T-cell (primary cell): Measurements from ENCODE around the gene SPAG5. TPM values are rescaled to one million over a fixed set of nuclear protein-coding genes. Genes with fewer than 3 reads are reported as not detected.

Source experiments
- ATAC-seq, 4 experiments: fragments of 200-7000 bp in 3 of 4; fragments of 150-1000 bp in 1 of 4; cut with Tn5 transposase; replicated peaks in 1 of 4; 1 replicate in 3 of 4; 2 replicates in 1 of 4; pipeline ENCODE4 v1.10.0; 2021; ENCODE audit warnings: moderate library complexity in 3 of 4, mild to moderate bottlenecking in 2 of 4, moderate number of reproducible peaks in 1 of 4
- CTCF ChIA-PET, 2 donors: fragments of 300-600 bp; sonication (Branson Sonifier 250); formaldehyde crosslinking; loops; one replicate each; lab custom pipeline; 2022; ENCODE audit warnings: antibody characterized with exemption in 2 of 2; lab: Charles Lee
- POLR2A ChIA-PET, 2 donors: fragments of 300-600 bp; sonication (Branson Sonifier 250); formaldehyde crosslinking; loops; one replicate each; lab custom pipeline; 2022; ENCODE audit warnings: antibody characterized with exemption in 2 of 2; lab: Charles Lee
- DNase-seq, 35 experiments: peaks; one replicate each; pipeline versions ENCODE4 v3.0.0 to v3.0.0-alpha.2; 2013 to 2023
- H3K27ac ChIP-seq: one replicate; pipeline ENCODE4 v1.5.1; 2013; ENCODE audit warnings: low read length
- H3K27me3 ChIP-seq, 2 experiments: replicated peaks in 1 of 2; 1 replicate in 1 of 2; 2 replicates in 1 of 2; pipeline versions ENCODE4 v1.6.1 to v1.7.0; 2013; ENCODE audit warnings: low read length in 1 of 2, mixed read lengths in 1 of 2; ENCODE audit not compliant: control insufficient read depth in 2 of 2, insufficient read depth in 2 of 2; ENCODE audit errors: extremely low read depth in 1 of 2
- H3K36me3 ChIP-seq, 2 donors: 1 replicate in 1 of 2; 2 replicates in 1 of 2; pipeline versions ENCODE4 v1.6.1 to v1.7.0; 2013; ENCODE audit warnings: low read length in 1 of 2; ENCODE audit not compliant: control insufficient read depth in 2 of 2, insufficient read depth in 1 of 2; ENCODE audit errors: extremely low read depth in 1 of 2
- H3K4me1 ChIP-seq, 2 experiments: 1 replicate in 1 of 2; 2 replicates in 1 of 2; pipeline versions ENCODE4 v1.6.1 to v1.7.0; 2013; ENCODE audit warnings: low read length in 2 of 2, mixed read lengths in 1 of 2; ENCODE audit not compliant: insufficient read depth in 2 of 2, control insufficient read depth in 1 of 2; ENCODE audit errors: extremely low read depth in 1 of 2
- H3K4me3 ChIP-seq, 2 donors: 1 replicate in 1 of 2; 2 replicates in 1 of 2; pipeline versions ENCODE4 v1.5.1 to v1.7.0; 2013; ENCODE audit warnings: mild to moderate bottlenecking in 2 of 2, low read length in 1 of 2, moderate library complexity in 1 of 2; ENCODE audit not compliant: control insufficient read depth in 1 of 2; ENCODE audit errors: extremely low read depth in 1 of 2
- H3K9me3 ChIP-seq: 2 replicates; pipeline ENCODE4 v1.7.0; 2013
- H3K27ac Mint-ChIP-seq, 2 donors: one replicate each; pipeline ENCODE4 v1.8.0; 2020 to 2021; ENCODE audit warnings: mild to moderate bottlenecking in 2 of 2, mixed read lengths in 2 of 2
- H3K27me3 Mint-ChIP-seq, 2 donors: one replicate each; pipeline ENCODE4 v1.8.0; 2021 to 2022; ENCODE audit warnings: mixed read lengths in 2 of 2
- H3K36me3 Mint-ChIP-seq: one replicate; pipeline ENCODE4 v1.8.0; 2021; ENCODE audit warnings: mixed read lengths
- H3K4me1 Mint-ChIP-seq, 3 donors: one replicate each; pipeline ENCODE4 v1.8.0; 2020 to 2022; ENCODE audit warnings: mixed read lengths in 3 of 3, mild to moderate bottlenecking in 1 of 3
- H3K4me3 Mint-ChIP-seq, 3 donors: one replicate each; pipeline ENCODE4 v1.8.0; 2020 to 2022; ENCODE audit warnings: mild to moderate bottlenecking in 3 of 3, mixed read lengths in 3 of 3, moderate library complexity in 3 of 3
- H3K9me3 Mint-ChIP-seq, 3 donors: one replicate each; pipeline ENCODE4 v1.8.0; 2020 to 2022; ENCODE audit warnings: mixed read lengths in 3 of 3
- WGBS: methylation state at CpG from one replicate; pipeline ENCODE4 v1.1.5; 2013; ENCODE audit warnings: missing lambda C conversion rate; ENCODE audit not compliant: insufficient coverage; 5-methylcytosine and 5-hydroxymethylcytosine counted together
- total RNA-seq, 35 experiments: library from RNA in 6 of 35; stranded (reverse) in 6 of 35; fragments of 120-200 nt in 1 of 35; gene quantifications; one replicate each; pipeline versions ENCODE4 v1.2.1 to v1.2.4 and lab custom pipeline; 2013 to 2026

The SPAG5 gene
- total RNA-seq, 5 donors from 2014 or later (not counting 1 experiment from before 2014, with no cell fraction given), result 7.7 to 26.5 (median 10.3) TPM

GRCh38 chr17:28599311-28600184 is 723 bp upstream of the SPAG5 start:
- H3K27ac ChIP-seq, result peak overlapping the region; percentile 93
- POLR2A ChIA-PET, result interaction anchor here (0.6 to 1.5 kb wide), 11 partner anchors 23 to 682 kb away, joined by 3 to 15 read pairs (median 4); partner anchors contain the start of genes PIGS (in 2 of the 2), ALDOC (in 1 of the 2), BLTP2 (in 1 of the 2) and SDF2 (in 1 of the 2)
- H3K4me3 ChIP-seq, result peak overlapping the region; percentile 59 to 84
- H3K9me3 ChIP-seq, result no peaks in the 10 kb centered on the region
- no peaks in the 10 kb centered on the region for H3K9me3 Mint-ChIP-seq
- CTCF ChIA-PET, result interaction anchor here (0.5 to 2.9 kb wide), 3 partner anchors 14 to 715 kb away, joined by 3 to 9 read pairs (median 5); partner anchors contain the start of genes ALDOC (in 1 of the 2) and RSKR (in 1 of the 2)
- H3K27me3 ChIP-seq, result no peaks in the 10 kb centered on the region
- H3K4me1 Mint-ChIP-seq, result peaks cover 20 to 26% (median 22%) of the 10 kb centered on the region in 3 donors
- H3K36me3 Mint-ChIP-seq, result no peaks in the 10 kb centered on the region
- no peaks in the 10 kb centered on the region for H3K27me3 Mint-ChIP-seq
- WGBS, result 13% methylated on average over 31 of the region's 40 CpGs
- H3K27ac Mint-ChIP-seq, result peak overlapping the region; percentile 97
- peak; percentile 56 to 70 (median 62) for ATAC-seq
- H3K4me1 ChIP-seq, result peaks cover 4 to 13% of the 10 kb centered on the region in 2 experiments
- H3K36me3 ChIP-seq, result no peaks in the 10 kb centered on the region
- H3K4me3 Mint-ChIP-seq, result peak overlapping the region; percentile 86 to 94 (median 89)
- peak in 33 of 35 experiments; percentile 39 to 81 (median 57) for DNase-seq

GRCh38 chr17:28598389-28598788 is 436 bp downstream of the SPAG5 start:
- Mint-ChIP-seq H3K36me3 (no peaks in the 10 kb centered on the region), H3K27ac (peak overlapping the region; percentile 97), H3K4me3 (peak overlapping the region; percentile 86 to 94 (median 89)), H3K4me1 (peaks cover 20 to 26% (median 22%) of the 10 kb centered on the region in 3 donors), H3K9me3 (no peaks in the 10 kb centered on the region), H3K27me3 (no peaks in the 10 kb centered on the region)
- no peak for ATAC-seq
- H3K9me3 ChIP-seq, result no peaks in the 10 kb centered on the region
- no peaks in the 10 kb centered on the region for H3K36me3 ChIP-seq
- CTCF ChIA-PET, result interaction anchor here in 1 of 2 donors (2.9 kb wide), 1 partner anchor 21 kb away, joined by 9 read pairs; the partner anchor contains the start of gene ALDOC
- 10% methylated on average over 8 of the region's 17 CpGs for WGBS
- peak overlapping the region; percentile 59 to 84 for H3K4me3 ChIP-seq
- no peaks in the 10 kb centered on the region for H3K27me3 ChIP-seq
- H3K4me1 ChIP-seq, result peaks cover 4 to 13% of the 10 kb centered on the region in 2 experiments
- no peak for DNase-seq
- POLR2A ChIA-PET, result interaction anchor here in 1 of 2 donors (0.6 kb wide), 1 partner anchor 999 kb away, joined by 6 read pairs; no protein-coding TSS in a partner anchor
- peak overlapping the region; percentile 93 for H3K27ac ChIP-seq

- no peak for DNase-seq
- ATAC-seq, result no peak
- Mint-ChIP-seq H3K4me3 (peak overlapping the region; percentile 86 to 94 (median 89)), H3K36me3 (no peaks in the 10 kb centered on the region), H3K27me3 (no peaks in the 10 kb centered on the region), H3K9me3 (no peaks in the 10 kb centered on the region), H3K4me1 (peaks cover 20 to 26% (median 22%) of the 10 kb centered on the region in 3 donors), H3K27ac (peak overlapping the region; percentile 97)
- Histone ChIP-seq H3K27ac (no peak overlapping the region), H3K27me3 (no peaks in the 10 kb centered on the region), H3K9me3 (no peaks in the 10 kb centered on the region), H3K4me1 (peaks cover 4 to 13% of the 10 kb centered on the region in 2 experiments), H3K36me3 (no peaks in the 10 kb centered on the region), H3K4me3 (peak overlapping the region; percentile 59 to 84)
- WGBS, result no CpG with 5 or more reads among the region's 5 CpGs
- CTCF ChIA-PET, result interaction anchor here in 1 of 2 donors (2.9 kb wide), 1 partner anchor 21 kb away, joined by 9 read pairs; the partner anchor contains the start of gene ALDOC
- POLR2A ChIA-PET, result interaction anchor here (0.5 to 0.6 kb wide), 2 partner anchors 56 to 998 kb away, joined by 6 to 7 read pairs; no protein-coding TSS in a partner anchor
These were observed 1.0 kb downstream of the SPAG5 start for GRCh38 chr17:28597606-28598383.

- Mint-ChIP-seq H3K27ac (no peak overlapping the region), H3K4me3 (no peak overlapping the region), H3K27me3 (no peaks in the 10 kb centered on the region), H3K9me3 (no peaks in the 10 kb centered on the region), H3K4me1 (peaks cover 0 to under 1% (median 0%) of the 10 kb centered on the region in 3 donors), H3K36me3 (peaks cover 12% of the 10 kb centered on the region)
- Histone ChIP-seq H3K27me3 (no peaks in the 10 kb centered on the region), H3K27ac (no peak overlapping the region), H3K9me3 (no peaks in the 10 kb centered on the region), H3K4me3 (no peak overlapping the region), H3K4me1 (no peaks in the 10 kb centered on the region), H3K36me3 (peaks cover 0 to 14% of the 10 kb centered on the region in 2 donors)
- ChIA-PET CTCF (no interaction called here), POLR2A (no interaction called here)
- no peak for ATAC-seq
- no peak for DNase-seq
- 88% methylated on average over 4 of the region's 4 CpGs for WGBS
These were observed 6.6 kb downstream of the SPAG5 start for GRCh38 chr17:28592260-28592659.

GRCh38 chr17:28585851-28586250 is 13.0 kb downstream of the SPAG5 start:
- Histone ChIP-seq H3K36me3 (peaks cover 3 to 22% of the 10 kb centered on the region in 2 donors), H3K9me3 (no peaks in the 10 kb centered on the region), H3K4me3 (no peak overlapping the region), H3K4me1 (no peaks in the 10 kb centered on the region), H3K27ac (no peak overlapping the region), H3K27me3 (no peaks in the 10 kb centered on the region)
- Mint-ChIP-seq H3K27ac (no peak overlapping the region), H3K9me3 (no peaks in the 10 kb centered on the region), H3K36me3 (peaks cover 16% of the 10 kb centered on the region), H3K27me3 (no peaks in the 10 kb centered on the region), H3K4me3 (no peak overlapping the region), H3K4me1 (no peaks in the 10 kb centered on the region)
- no CpG with 5 or more reads among the region's 3 CpGs for WGBS
- CTCF ChIA-PET, result interaction anchor here in 1 of 2 donors (0.6 kb wide), 1 partner anchor 1245 kb away, joined by 7 read pairs; no protein-coding TSS in a partner anchor
- ATAC-seq, result no peak
- POLR2A ChIA-PET, result no interaction called here
- no peak for DNase-seq
